K562 (cell line): ENCODE results near the gene ENKUR. TPM values are rescaled to one million over a fixed set of nuclear protein-coding genes. Genes with fewer than 3 reads are reported as not detected.

Experiments
- ATAC-seq: fragments of 200-7000 bp; cut with Tn5 transposase; 3 replicates; pipeline ENCODE4 v1.9.1; 2020; ENCODE audit warnings: moderate library complexity
- BruUV-seq: library from RNA; stranded (reverse); fragments of 400-500 nt; replicated peaks from 2 replicates; lab custom pipeline; 2021; lab: Mats Ljungman, UMichigan
- CTCF ChIA-PET: fragments of 300-600 bp; formaldehyde crosslinking; extraction: SDS; loops from one replicate; lab custom pipeline; 2021; ENCODE audit warnings: low intra/inter-chr PET ratio; lab: Yijun Ruan, JAX
- POLR2A ChIA-PET: fragments of 300-600, 350-650 bp; sonication (Branson Sonifier 250); formaldehyde crosslinking; extraction: SDS; loops from one replicate; lab custom pipeline; 2021; ENCODE audit warnings: antibody characterized with exemption, inconsistent platforms; lab: Yijun Ruan, JAX
- DNase-seq, 4 experiments: peaks; one replicate each; pipeline versions ENCODE4 v3.0.0 to v3.0.0-alpha.2; 2011 to 2018; ENCODE audit warnings: low spot score in 3 of 4, mixed read lengths in 3 of 4; ENCODE audit errors: extremely low read depth in 1 of 4
- FAIRE-seq: peaks from 2 replicates; lab custom pipeline; 2011; peaks lifted over from hg19 to GRCh38; lab: Jason Lieb, UNC
- H2AFZ ChIP-seq: 2 replicates; pipeline ENCODE4 v1.6.0; 2011; ENCODE audit warnings: low read depth, low read length, control low read depth, inconsistent platforms
- H3K27ac ChIP-seq: fragments of 200-600 bp; 3 replicates; pipeline ENCODE4 v1.8.0; 2011; ENCODE audit warnings: low read depth, mild to moderate bottlenecking, control low read depth, inconsistent platforms, low read length, moderate library complexity, mixed read lengths; ENCODE audit errors: extremely low read depth
- H3K27me3 ChIP-seq, 2 experiments: fragments of 300-600 bp in 1 of 2; 2 replicates in 1 of 2; 3 replicates in 1 of 2; pipeline versions ENCODE4 v1.6.0 to v1.8.0; 2011; ENCODE audit warnings: inconsistent platforms in 2 of 2, low read length in 2 of 2, mild to moderate bottlenecking in 1 of 2, mixed read lengths in 1 of 2, moderate library complexity in 1 of 2; ENCODE audit not compliant: control insufficient read depth in 2 of 2, insufficient read depth in 2 of 2
- H3K36me3 ChIP-seq: fragments of 300-600 bp; 3 replicates; pipeline ENCODE4 v1.8.0; 2011; ENCODE audit warnings: mild to moderate bottlenecking, low read length, inconsistent platforms; ENCODE audit not compliant: control insufficient read depth, insufficient read depth
- H3K4me1 ChIP-seq, 2 experiments: fragments of 200-600 bp in 1 of 2; replicated peaks in 1 of 2; 2 replicates in 1 of 2; 3 replicates in 1 of 2; pipeline versions ENCODE4 v1.5.1 to v1.8.0; 2011; ENCODE audit warnings: inconsistent platforms in 2 of 2, low read length in 2 of 2, mild to moderate bottlenecking in 1 of 2, mixed read lengths in 1 of 2, moderate library complexity in 1 of 2; ENCODE audit not compliant: control insufficient read depth in 2 of 2, insufficient read depth in 2 of 2
- H3K4me2 ChIP-seq: 2 replicates; pipeline ENCODE4 v1.6.1; 2011; ENCODE audit warnings: low read length, control low read depth, inconsistent platforms, mixed read lengths; ENCODE audit not compliant: insufficient read depth
- H3K4me3 ChIP-seq: fragments of 200-600 bp; sonication (generic), shearing (Covaris generic); 2 replicates; pipeline ENCODE4 v1.5.1; 2016; ENCODE audit warnings: control low read depth, inconsistent platforms
- H3K79me2 ChIP-seq: fragments of 200-600 bp; 3 replicates; pipeline ENCODE4 v1.8.0; 2011; ENCODE audit warnings: low read length, inconsistent platforms; ENCODE audit not compliant: control insufficient read depth, insufficient read depth
- H3K9ac ChIP-seq, 2 experiments: 2 replicates each; pipeline versions ENCODE4 v1.6.0 to v1.6.1; 2011; ENCODE audit warnings: low read depth in 2 of 2, low read length in 2 of 2, control low read depth in 1 of 2, inconsistent platforms in 1 of 2, mild to moderate bottlenecking in 1 of 2, mixed read lengths in 1 of 2; ENCODE audit not compliant: insufficient read depth in 1 of 2
- H3K9me1 ChIP-seq: one replicate; pipeline ENCODE4 v1.6.0; 2011; ENCODE audit warnings: inconsistent platforms, mild to moderate bottlenecking, low read length, moderate library complexity; ENCODE audit not compliant: control insufficient read depth, insufficient read depth
- H3K9me3 ChIP-seq: replicated peaks from 2 replicates; pipeline ENCODE4 v1.5.1; 2011; ENCODE audit warnings: low read depth, low read length, inconsistent platforms; ENCODE audit not compliant: control insufficient read depth, insufficient read depth
- H4K20me1 ChIP-seq: replicated peaks from 2 replicates; pipeline ENCODE4 v1.6.1; 2011; ENCODE audit warnings: low read length, inconsistent platforms, mixed read lengths; ENCODE audit not compliant: control insufficient read depth, insufficient read depth
- CHD2 ChIP-seq: IDR thresholded peaks from 2 replicates; pipeline ENCODE4 v1.6.1; 2011; ENCODE audit warnings: low read depth, low read length
- MCM7 ChIP-seq, 2 experiments: fragments of 450-650 bp; IDR thresholded peaks; 2 replicates each; pipeline ENCODE4 v1.6.1; 2016 to 2018
- SMAD3 ChIP-seq: fragments of 450-650 bp; formaldehyde crosslinking; conservative IDR thresholded peaks from 2 replicates; pipeline ENCODE4 v1.4.0; 2020; ENCODE audit warnings: mild to moderate bottlenecking
- SP1 ChIP-seq: sonication (generic); formaldehyde crosslinking; IDR thresholded peaks from 2 replicates; pipeline ENCODE4 v1.8.1; 2022; ENCODE audit warnings: mild to moderate bottlenecking, missing genetic modification reagents
- SRSF9 ChIP-seq: fragments of 200-400 bp; formaldehyde crosslinking; IDR thresholded peaks from 2 replicates; pipeline ENCODE4 v1.6.1; 2017; ENCODE audit warnings: low read depth, low read length, borderline replicate concordance
- XRCC3 ChIP-seq: fragments of 450-650 bp; IDR thresholded peaks from 2 replicates; pipeline ENCODE4 v1.6.1; 2017; ENCODE audit warnings: mild to moderate bottlenecking, moderate library complexity
- ZNF140 ChIP-seq: fragments of 250-450 bp; sonication (Bioruptor Pico); IDR thresholded peaks from 2 replicates; pipeline ENCODE4 v1.8.0; 2021; ENCODE audit warnings: moderate library complexity, mild to moderate bottlenecking, inconsistent platforms
- ZNF707 ChIP-seq: fragments of 250-450 bp; sonication (Bioruptor Pico); conservative IDR thresholded peaks from 2 replicates; pipeline ENCODE4 v1.8.0; 2022; ENCODE audit warnings: inconsistent platforms, mild to moderate bottlenecking, moderate library complexity
- ZNF740 ChIP-seq, 3 experiments: fragments of 200-800 bp in 1 of 3; sonication (Bioruptor generic) in 1 of 3; sonication (generic) in 1 of 3; formaldehyde crosslinking in 1 of 3; IDR thresholded peaks; 2 replicates each; pipeline versions ENCODE4 v1.6.1 to v1.8.0; 2016 to 2022; ENCODE audit warnings: mild to moderate bottlenecking in 2 of 3, missing compliant biosample characterization in 2 of 3, missing genetic modification characterization in 2 of 3, missing genetic modification reagents in 1 of 3
- WGBS: fragments of 100-300 bp; shearing (Covaris generic); methylation state at CpG from one replicate; pipeline ENCODE4 v1.1.6; 2016; ENCODE audit warnings: low coverage, mixed read lengths; ENCODE audit not compliant: insufficient coverage; ENCODE audit errors: missing lambda C conversion rate; 5-methylcytosine and 5-hydroxymethylcytosine counted together
- in situ Hi-C: fragments of 300-500 bp; cut with MboI; formaldehyde crosslinking; loops from 4 replicates; pipeline ENCODE4 v1.15.0; 2018; ENCODE audit warnings: inconsistent platforms, mixed read lengths
- intact Hi-C: fragments of 100-400 bp; cut with micrococcal nuclease; formaldehyde crosslinking; loops from 2 replicates; pipeline ENCODE4 v1.14.2; 2022
- polyA plus RNA-seq, 8 experiments: library from polyadenylated mRNA; depleted of rRNA in 4 of 8; stranded (reverse) in 5 of 8; unstranded in 3 of 8; fragments of >200 nt; fragmentation: Nextera tagmentation in 2 of 8; fragmentation: Illumina TruSeq in 1 of 8; extraction: Ambion mirVana in 2 of 8; extraction: Trizol in 1 of 8; gene quantifications; 2 replicates each; pipeline versions ENCODE4 v1.2.1 to v1.2.3, GENCODE V29; 2011 to 2014; ENCODE audit warnings: inconsistent platforms in 1 of 8, missing spikeins in 1 of 8
- total RNA-seq, 7 experiments: library from RNA; depleted of rRNA in 6 of 7; stranded (reverse); fragments of >200 nt in 6 of 7; fragmentation: Illumina TruSeq in 2 of 7; extraction: Trizol in 2 of 7; gene quantifications; 2 replicates each; pipeline versions ENCODE4 v1.2.1 to v1.2.3, GENCODE V29; 2011 to 2021; ENCODE audit warnings: low replicate concordance in 1 of 7
- TF ChIP-seq, protein P1 (sequence below): fragments of 450-650 bp; IDR thresholded peaks from 2 replicates; pipeline ENCODE4 v1.6.1; 2017; ENCODE audit warnings: antibody characterized with exemption

Gene ENKUR
- total and polyA plus RNA-seq, 9 of the 15 experiments (the other 6 are each of a cell fraction or from before 2014, with no cell fraction given), result 0.06 to 0.46 (median 0.20) TPM

DNA sequence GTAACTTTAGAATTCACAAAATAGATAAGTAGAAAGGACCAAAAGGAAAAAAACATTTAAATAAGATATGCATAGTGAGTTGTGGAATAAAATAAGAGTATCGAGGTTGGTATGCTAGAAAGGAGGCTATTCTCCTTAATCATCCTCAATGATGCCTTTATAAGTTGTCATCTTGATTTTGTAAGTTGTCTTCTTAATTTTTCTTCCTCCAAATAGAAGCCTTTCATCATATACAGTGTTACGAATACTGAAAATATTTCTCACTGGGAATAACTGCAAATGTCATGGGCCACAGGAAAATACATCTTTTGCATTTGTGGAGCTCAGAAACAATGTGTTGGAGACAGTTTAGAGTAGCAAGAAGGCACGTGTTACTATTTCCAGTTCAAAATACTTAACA, 32.0 kb downstream of the ENKUR start:
- no peak overlapping the region for H2AFZ ChIP-seq
- no peak overlapping the region for H3K9ac ChIP-seq
- DNase-seq (no peak), FAIRE-seq (no peak), ATAC-seq (no peak)
- H3K4me1 ChIP-seq, result peaks cover 4% of the 10 kb centered on the region in 2 experiments
- no peak for TF ChIP-seq CHD2
- TF ChIP-seq ZNF740 (CRISPR knock-in tag; IDR thresholded peaks at IDR 0.05), result no peak
- TF ChIP-seq ZNF740 (tag; IDR thresholded peaks at IDR 0.05), result no peak
- TF ChIP-seq SRSF9, result no peak
- no peak for TF ChIP-seq ZNF707 (CRISPR knock-in tag)
- TF ChIP-seq SP1 (CRISPR knock-in tag), result no peak
- TF ChIP-seq MCM7 (IDR thresholded peaks at IDR 0.05), result no peak
- TF ChIP-seq, protein P1, sequence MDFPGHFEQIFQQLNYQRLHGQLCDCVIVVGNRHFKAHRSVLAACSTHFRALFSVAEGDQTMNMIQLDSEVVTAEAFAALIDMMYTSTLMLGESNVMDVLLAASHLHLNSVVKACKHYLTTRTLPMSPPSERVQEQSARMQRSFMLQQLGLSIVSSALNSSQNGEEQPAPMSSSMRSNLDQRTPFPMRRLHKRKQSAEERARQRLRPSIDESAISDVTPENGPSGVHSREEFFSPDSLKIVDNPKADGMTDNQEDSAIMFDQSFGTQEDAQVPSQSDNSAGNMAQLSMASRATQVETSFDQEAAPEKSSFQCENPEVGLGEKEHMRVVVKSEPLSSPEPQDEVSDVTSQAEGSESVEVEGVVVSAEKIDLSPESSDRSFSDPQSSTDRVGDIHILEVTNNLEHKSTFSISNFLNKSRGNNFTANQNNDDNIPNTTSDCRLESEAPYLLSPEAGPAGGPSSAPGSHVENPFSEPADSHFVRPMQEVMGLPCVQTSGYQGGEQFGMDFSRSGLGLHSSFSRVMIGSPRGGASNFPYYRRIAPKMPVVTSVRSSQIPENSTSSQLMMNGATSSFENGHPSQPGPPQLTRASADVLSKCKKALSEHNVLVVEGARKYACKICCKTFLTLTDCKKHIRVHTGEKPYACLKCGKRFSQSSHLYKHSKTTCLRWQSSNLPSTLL, result no peak
- TF ChIP-seq XRCC3, result no peak
- TF ChIP-seq ZNF140, result no peak
- TF ChIP-seq SMAD3 (CRISPR knock-in tag), result no peak
- H3K9me1 ChIP-seq, result no peaks in the 10 kb centered on the region
- WGBS, result 55% methylated on average over 3 of the region's 3 CpGs
- H3K79me2 ChIP-seq, result no peaks in the 10 kb centered on the region
- BruUV-seq, result no TSS peak
- H4K20me1 ChIP-seq, result no peaks in the 10 kb centered on the region
- H3K27me3 ChIP-seq, result no peaks in the 10 kb centered on the region
- no peaks in the 10 kb centered on the region for H3K9me3 ChIP-seq
- in situ Hi-C loops (no loop called here), intact Hi-C loops (no loop called here)
- no peak overlapping the region for H3K27ac ChIP-seq
- no peak overlapping the region for H3K4me2 ChIP-seq
- no peak overlapping the region for H3K4me3 ChIP-seq
- ChIA-PET CTCF (no interaction called here), POLR2A (interaction anchor here (0.7 kb wide), 1 partner anchor 31 kb away, joined by 3 read pairs; no protein-coding TSS in a partner anchor)
- no peaks in the 10 kb centered on the region for H3K36me3 ChIP-seq
